DOHH2 (cell line): ENCODE data around the gene RUNX1.
A peak's percentile ranks its signal among the peaks of the same experiment; 100 is the strongest.

ENCODE experiments used
- H3F3A ChIP-seq: fragments of 200-600 bp; sonication (generic), shearing (Covaris generic); 2 replicates; pipeline ENCODE4 v1.6.0; 2016; ENCODE audit warnings: antibody characterized with exemption, mild to moderate bottlenecking; ENCODE audit not compliant: control insufficient read depth, insufficient read depth
- H3K27ac ChIP-seq: fragments of 200-600 bp; sonication (generic); 2 replicates; pipeline ENCODE4 v1.5.1; 2014; ENCODE audit warnings: low read depth, mild to moderate bottlenecking, low read length, moderate library complexity
- H3K27me3 ChIP-seq: fragments of 200-600 bp; sonication (generic); 2 replicates; pipeline ENCODE4 v1.6.1; 2014; ENCODE audit warnings: mild to moderate bottlenecking, low read length, mixed read lengths; ENCODE audit not compliant: control insufficient read depth
- H3K36me3 ChIP-seq: fragments of 200-600 bp; sonication (generic); 2 replicates; pipeline ENCODE4 v1.6.1; 2014; ENCODE audit warnings: mild to moderate bottlenecking, low read length, moderate library complexity, mixed read lengths; ENCODE audit not compliant: control insufficient read depth
- H3K4me1 ChIP-seq: fragments of 200-600 bp; sonication (generic); 2 replicates; pipeline ENCODE4 v1.6.1; 2014; ENCODE audit warnings: mild to moderate bottlenecking, low read length, mixed read lengths; ENCODE audit not compliant: control insufficient read depth
- H3K4me2 ChIP-seq: fragments of 200-600 bp; sonication (generic); 2 replicates; pipeline ENCODE4 v1.6.0; 2014; ENCODE audit warnings: mild to moderate bottlenecking, low read length, moderate library complexity
- H3K4me3 ChIP-seq: fragments of 200-600 bp; sonication (generic); 2 replicates; pipeline ENCODE4 v1.5.1; 2014; ENCODE audit warnings: mild to moderate bottlenecking, low read length, mixed read lengths
- H3K79me2 ChIP-seq: fragments of 200-600 bp; sonication (generic); 2 replicates; pipeline ENCODE4 v1.6.1; 2014; ENCODE audit warnings: mild to moderate bottlenecking, low read length, mixed read lengths; ENCODE audit not compliant: control insufficient read depth
- H3K9me2 ChIP-seq: fragments of 200-600 bp; sonication (generic); replicated peaks from 2 replicates; pipeline ENCODE4 v1.6.1; 2014; ENCODE audit warnings: mild to moderate bottlenecking, low read length, mixed read lengths; ENCODE audit not compliant: control insufficient read depth
- H3K9me3 ChIP-seq: fragments of 200-600 bp; sonication (generic); 2 replicates; pipeline ENCODE4 v1.6.1; 2014; ENCODE audit warnings: antibody characterized with exemption, low read length, mixed read lengths; ENCODE audit not compliant: control insufficient read depth, insufficient read depth
- H4K20me1 ChIP-seq: fragments of 200-600 bp; sonication (generic); 2 replicates; pipeline ENCODE4 v1.6.0; 2014; ENCODE audit warnings: low read depth, mild to moderate bottlenecking, antibody characterized with exemption, low read length, moderate library complexity; ENCODE audit not compliant: control insufficient read depth, insufficient read depth
- CTCF ChIP-seq: fragments of 200-600 bp; sonication (generic); IDR thresholded peaks from one replicate; pipeline ENCODE4 v1.5.1; 2014; ENCODE audit warnings: antibody characterized with exemption, mild to moderate bottlenecking, low read depth, low read length; ENCODE audit not compliant: poor library complexity, severe bottlenecking
- EZH2phosphoT487 ChIP-seq: fragments of 200-600 bp; sonication (generic); IDR thresholded peaks from 2 replicates; pipeline ENCODE4 v1.6.1; 2017; ENCODE audit warnings: borderline replicate concordance, mild to moderate bottlenecking, antibody characterized with exemption, low read length, moderate library complexity, mixed read lengths

RUNX1 gene

GRCh38 chr21:34889320-34889675 is 159.8 kb downstream of the RUNX1 start:
- Histone ChIP-seq H3K27ac (peak overlapping the region; percentile 84), H3K4me2 (peak overlapping the region; percentile 79), H3K9me2 (no peaks in the 10 kb centered on the region), H3K79me2 (peaks cover 63% of the 10 kb centered on the region), H3K9me3 (no peaks in the 10 kb centered on the region), H4K20me1 (peaks cover 8% of the 10 kb centered on the region; the same call in 1 of the 2 replicates), H3K4me3 (peak overlapping the region; percentile 76), H3K27me3 (no peaks in the 10 kb centered on the region), H3K36me3 (peaks cover 27% of the 10 kb centered on the region), H3F3A (peaks cover 41% of the 10 kb centered on the region), H3K4me1 (peaks cover 25% of the 10 kb centered on the region)
- no peak for TF ChIP-seq EZH2phosphoT487
- TF ChIP-seq CTCF = no peak

GRCh38 chr21:34888569-34889319 is 160.4 kb downstream of the RUNX1 start:
- Histone ChIP-seq H3K27me3 (no peaks in the 10 kb centered on the region), H3K9me2 (no peaks in the 10 kb centered on the region), H3K36me3 (peaks cover 31% of the 10 kb centered on the region), H3K79me2 (peaks cover 63% of the 10 kb centered on the region), H3K4me2 (peak overlapping the region; percentile 79), H3K4me1 (peaks cover 30% of the 10 kb centered on the region), H4K20me1 (0 out of 2 replicates have a peak, but pooled peaks cover 3% of the 10 kb centered on the region), H3K27ac (peak overlapping the region; percentile 84), H3K4me3 (peak overlapping the region; percentile 76), H3F3A (peaks cover 46% of the 10 kb centered on the region), H3K9me3 (no peaks in the 10 kb centered on the region)
- TF ChIP-seq CTCF = no peak
- TF ChIP-seq EZH2phosphoT487 = no peak

- peaks cover 41% of the 10 kb centered on the region for H3F3A ChIP-seq
- H3K36me3 ChIP-seq = peaks cover 39% of the 10 kb centered on the region
- H3K27ac ChIP-seq = peak overlapping the region; percentile 84
- peak overlapping the region; percentile 76 for H3K4me3 ChIP-seq
- 0 out of 2 replicates have a peak, but pooled peaks cover 3% of the 10 kb centered on the region for H4K20me1 ChIP-seq
- H3K9me2 ChIP-seq = no peaks in the 10 kb centered on the region
- TF ChIP-seq EZH2phosphoT487 (no peak), CTCF (no peak)
- H3K27me3 ChIP-seq = no peaks in the 10 kb centered on the region
- H3K79me2 ChIP-seq = peaks cover 71% of the 10 kb centered on the region
- H3K9me3 ChIP-seq = no peaks in the 10 kb centered on the region
- peak overlapping the region; percentile 79 for H3K4me2 ChIP-seq
- peaks cover 38% of the 10 kb centered on the region for H3K4me1 ChIP-seq
Observed at GRCh38 chr21:34887725-34888568, 161.2 kb downstream of the RUNX1 start.
